ENCODE data around the gene KLHDC8A.
A peak's percentile ranks its signal among the peaks of the same experiment; 100 is the strongest.

The KLHDC8A gene

GRCh38 chr1:205321162-205321958, 35.4 kb downstream of the KLHDC8A start, which contains the start of gene NUAK2 (continued):
- TF ChIP-seq ZNF555 (tag by site-specific recombination; conservative IDR thresholded peaks at IDR 0.05) = no peak
- no peak for TF ChIP-seq TRIM28 (IDR thresholded peaks at IDR 0.05; ENCODE audit: borderline replicate concordance, low read length)
- no peak for TF ChIP-seq ZNF610 (tag by site-specific recombination; IDR thresholded peaks at IDR 0.05; ENCODE audit: borderline replicate concordance)
- peak; percentile 71; the same call in 1 of the 2 replicates for TF ChIP-seq SP7 (tag by site-specific recombination; IDR thresholded peaks at IDR 0.05)
- TF ChIP-seq ZBTB8A (tag by site-specific recombination; IDR thresholded peaks at IDR 0.05) = peak; percentile 90
- no peak for TF ChIP-seq ZNF302 (tag by site-specific recombination; IDR thresholded peaks at IDR 0.05; ENCODE audit: low read depth)
- TF ChIP-seq ZNF837 (tag by site-specific recombination; IDR thresholded peaks at IDR 0.05) = no peak
- no peak for TF ChIP-seq ZNF549 (tag by site-specific recombination; IDR thresholded peaks at IDR 0.05)
- TF ChIP-seq ZFP69B (tag by site-specific recombination; IDR thresholded peaks at IDR 0.05) = 0 out of 2 replicates have a peak, but pooled peaks have one; percentile 20
- TF ChIP-seq ZNF214 (tag by site-specific recombination; IDR thresholded peaks at IDR 0.05; ENCODE audit: borderline replicate concordance) = no peak
- no peak for TF ChIP-seq HOXA7 (CRISPR knock-in tag; IDR thresholded peaks at IDR 0.05; ENCODE audit: borderline replicate concordance)
- no peak for TF ChIP-seq ZNF362 (tag by site-specific recombination; IDR thresholded peaks at IDR 0.05)
- no peak for TF ChIP-seq ZBTB44 (tag by site-specific recombination; IDR thresholded peaks at IDR 0.05)
- TF ChIP-seq ZNF280C (tag by site-specific recombination; IDR thresholded peaks at IDR 0.05) = no peak
- TF ChIP-seq ZNF221 (tag by site-specific recombination; IDR thresholded peaks at IDR 0.05; ENCODE audit: borderline replicate concordance) = no peak
- peak; percentile 87 for TF ChIP-seq ZBTB26 (tag by site-specific recombination; optimal IDR thresholded peaks at IDR 0.05)
- TF ChIP-seq ZNF423 (tag by site-specific recombination; IDR thresholded peaks at IDR 0.05) = no peak
- peak; percentile 93 for TF ChIP-seq ZNF600 (tag by site-specific recombination; IDR thresholded peaks at IDR 0.05)
- 0 out of 2 replicates have a peak, but pooled peaks have one; percentile 39 for TF ChIP-seq ZNF843 (tag by site-specific recombination; IDR thresholded peaks at IDR 0.05)
- no peak for TF ChIP-seq ZNF132 (tag by site-specific recombination; IDR thresholded peaks at IDR 0.05; ENCODE audit: borderline replicate concordance)
- TF ChIP-seq PRDM10 (tag by site-specific recombination; IDR thresholded peaks at IDR 0.05) = peak; percentile 49
- peak; percentile 73 for TF ChIP-seq IKZF3 (tag by site-specific recombination; IDR thresholded peaks at IDR 0.05)
- TF ChIP-seq ZNF692 (tag by site-specific recombination; IDR thresholded peaks at IDR 0.05) = peak; percentile 75; the same call in 1 of the 2 replicates
- no peak for TF ChIP-seq REPIN1 (tag by site-specific recombination; IDR thresholded peaks at IDR 0.05; ENCODE audit: low read depth)
- peak; percentile 53; the same call in 1 of the 2 replicates for TF ChIP-seq ZSCAN30 (tag by site-specific recombination; IDR thresholded peaks at IDR 0.05)
- TF ChIP-seq KLF9 (tag by site-specific recombination; IDR thresholded peaks at IDR 0.05; ENCODE audit: low read depth) = peak; percentile 81
- peak; percentile 45; the same call in 1 of the 2 replicates for TF ChIP-seq ZEB2 (tag by site-specific recombination; IDR thresholded peaks at IDR 0.05)
- no peak for TF ChIP-seq ZNF623 (tag by site-specific recombination; IDR thresholded peaks at IDR 0.05)

Measured in HEK293 (cell line).